AG08395 (cell line): ENCODE results near the gene THADA.
"Not testable (repeated sequence)": the region's sequence is repeated elsewhere in the genome, so short reads cannot be mapped to it uniquely, and the experiment has no call there.

Source experiments
- DNase-seq: peaks from one replicate; pipeline ENCODE4 v3.0.0; 2012; ENCODE audit warnings: mixed read lengths, low spot score

Gene THADA

DNA sequence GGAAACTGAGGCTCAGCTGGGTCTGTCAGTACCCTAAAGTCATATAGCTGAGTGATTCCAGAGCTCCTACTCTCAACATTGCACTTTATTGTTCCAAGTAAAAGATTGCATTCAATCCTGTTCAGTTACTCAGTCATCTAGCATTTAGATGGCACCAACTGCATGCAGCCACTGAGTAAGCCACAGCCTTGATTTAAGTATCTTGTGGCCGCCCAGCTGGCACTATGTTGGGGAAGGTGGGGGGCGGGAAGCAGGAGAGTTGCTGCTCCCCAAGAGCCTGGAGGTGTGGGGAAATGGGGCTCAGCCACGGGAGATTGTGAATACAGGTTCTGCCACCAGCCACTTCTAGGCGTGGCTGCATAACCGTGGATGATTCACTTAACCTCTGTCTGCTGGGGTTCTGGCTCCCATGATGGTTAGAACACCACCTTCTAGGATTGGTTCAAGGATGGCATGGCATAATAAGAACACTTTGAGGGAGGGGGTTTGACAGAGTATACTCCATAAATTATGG, 386.6 kb downstream of the THADA start:
- no peak for DNase-seq

DNA sequence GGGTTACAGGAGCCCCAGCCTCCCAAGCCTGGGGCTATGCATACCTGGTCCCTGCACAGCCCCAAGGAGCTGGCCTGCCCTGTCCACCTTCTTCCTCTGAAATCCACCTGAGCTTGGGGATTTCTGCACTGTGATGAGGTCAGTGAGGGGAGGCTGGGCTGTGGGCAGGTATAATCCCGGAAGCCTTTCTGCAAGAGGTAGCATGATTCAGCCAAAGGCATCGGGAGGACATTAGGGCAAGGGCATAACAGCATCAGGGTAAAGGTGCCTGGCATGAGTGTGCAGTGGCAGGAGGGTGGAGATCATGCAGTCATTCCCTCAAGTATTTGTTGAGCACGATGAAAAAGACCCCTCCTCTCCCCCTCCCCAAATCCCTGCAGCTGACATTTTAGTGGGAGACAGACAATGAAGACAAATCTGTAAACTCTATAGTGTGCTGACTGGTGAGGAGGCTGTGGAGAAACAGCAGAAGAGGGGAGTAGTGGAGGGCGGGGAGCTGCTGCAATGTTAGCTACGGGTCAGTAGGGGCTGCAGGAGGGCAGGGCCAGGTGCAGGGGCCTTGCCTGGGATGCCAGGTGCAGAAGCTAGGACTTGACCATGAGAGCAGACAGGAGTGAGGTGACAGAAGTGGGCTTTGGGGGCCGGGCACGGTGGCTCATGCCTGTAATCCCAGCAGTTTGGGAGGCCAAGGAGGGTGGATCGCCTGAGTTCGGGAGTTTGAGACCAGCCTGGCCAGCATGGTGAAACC, 388.1 kb downstream of the THADA start:
- no peak for DNase-seq

DNA sequence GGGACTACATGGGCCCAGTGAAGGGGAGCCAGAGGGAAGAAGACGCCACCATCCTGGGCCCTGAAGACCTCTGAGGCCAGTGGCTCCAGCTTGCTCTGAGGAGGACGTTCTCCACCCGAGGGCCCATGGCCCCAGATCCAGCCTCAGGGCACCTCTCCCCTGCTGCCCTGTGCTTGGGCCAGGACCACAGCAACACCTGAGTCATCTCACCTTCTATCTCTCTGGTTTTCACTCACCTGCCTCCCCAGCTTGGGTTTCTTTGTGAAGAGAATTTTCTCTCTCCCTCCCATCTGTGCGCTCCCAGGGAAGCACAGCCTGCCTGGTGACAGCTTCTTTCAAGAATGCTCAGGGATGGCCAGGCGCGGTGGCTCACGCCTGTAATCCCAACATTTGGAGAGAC, 389.2 kb downstream of the THADA start:
- DNase-seq: no peak

DNA sequence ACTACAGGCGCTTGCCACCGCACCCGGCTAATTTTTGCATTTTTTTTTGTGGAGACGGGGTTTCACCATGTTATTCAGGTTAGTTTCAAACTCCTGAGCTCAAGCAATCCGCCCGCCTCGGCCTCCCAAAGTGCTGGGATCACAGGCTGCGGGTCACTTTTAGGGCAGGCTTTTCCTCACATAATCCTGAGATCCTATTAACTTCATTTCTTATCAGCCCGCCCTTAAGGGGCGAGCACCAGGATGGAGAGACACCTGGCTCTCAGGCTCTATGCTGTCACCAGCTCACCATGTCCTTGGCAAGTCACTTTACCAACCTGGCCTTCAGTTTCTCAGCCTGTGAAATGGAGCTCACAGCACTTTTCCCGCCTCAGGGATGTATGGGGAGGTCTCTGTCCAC, 392.5 kb downstream of the THADA start:
- no peak for DNase-seq

DNA sequence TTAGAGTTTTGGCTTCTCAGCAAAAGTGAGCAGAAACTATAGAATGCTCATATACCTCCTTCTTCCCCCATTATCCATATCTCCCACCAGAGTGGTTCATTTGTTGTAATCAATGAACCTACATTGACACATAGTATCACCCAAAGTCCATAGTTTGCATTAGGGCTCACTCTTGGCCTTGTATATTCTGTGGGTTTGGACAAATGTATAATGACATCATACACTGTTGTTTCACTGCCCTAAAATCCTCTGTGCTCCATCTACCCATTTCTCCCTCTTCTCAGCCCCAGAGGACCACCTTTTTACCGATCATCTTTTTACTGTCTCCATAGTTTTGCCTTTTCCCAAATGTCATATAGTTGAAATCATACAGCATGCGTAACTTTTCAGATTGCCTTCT, 393.5 kb downstream of the THADA start:
- DNase-seq: no peak

DNA sequence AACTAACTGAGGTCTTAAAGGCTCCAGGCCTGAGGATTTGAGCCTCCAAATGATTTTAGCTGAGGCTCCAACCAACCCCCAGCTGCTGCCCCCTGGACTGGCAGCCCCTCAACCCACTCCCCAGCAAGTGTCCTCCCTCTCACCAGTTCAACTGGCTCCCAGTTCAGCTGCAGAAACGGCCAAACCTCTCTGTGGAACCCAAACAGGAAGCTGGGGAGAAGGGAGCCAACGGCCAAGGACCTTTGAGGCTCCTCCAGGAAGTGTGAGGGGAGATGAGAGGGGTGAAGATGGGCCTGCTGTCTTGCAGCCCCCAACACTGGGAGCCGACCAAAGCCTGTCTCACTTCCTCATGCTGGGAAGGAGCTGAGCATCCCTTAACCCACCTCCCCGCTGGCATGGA, 394.3 kb downstream of the THADA start:
- DNase-seq: no peak

DNA sequence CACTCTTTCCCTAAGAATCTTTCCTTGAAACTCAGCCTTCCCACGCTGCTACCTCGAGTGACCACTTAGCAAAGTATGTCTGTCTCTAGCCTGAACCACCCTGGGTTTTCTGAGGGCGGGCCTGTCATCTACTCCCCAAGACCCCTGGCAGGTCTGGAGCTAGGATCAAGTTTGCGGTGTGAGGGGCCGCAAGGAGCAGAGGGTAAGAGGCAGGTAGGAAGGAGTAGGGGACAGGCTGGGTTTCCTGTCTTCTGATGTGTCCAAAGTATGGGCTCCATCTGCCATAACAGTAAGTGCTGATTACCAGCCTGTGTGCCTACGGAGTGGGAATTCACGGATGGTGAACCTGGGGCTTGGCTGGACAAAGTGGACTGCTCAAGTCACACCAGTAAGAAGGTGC, 394.8 kb downstream of the THADA start:
- no peak for DNase-seq

DNA sequence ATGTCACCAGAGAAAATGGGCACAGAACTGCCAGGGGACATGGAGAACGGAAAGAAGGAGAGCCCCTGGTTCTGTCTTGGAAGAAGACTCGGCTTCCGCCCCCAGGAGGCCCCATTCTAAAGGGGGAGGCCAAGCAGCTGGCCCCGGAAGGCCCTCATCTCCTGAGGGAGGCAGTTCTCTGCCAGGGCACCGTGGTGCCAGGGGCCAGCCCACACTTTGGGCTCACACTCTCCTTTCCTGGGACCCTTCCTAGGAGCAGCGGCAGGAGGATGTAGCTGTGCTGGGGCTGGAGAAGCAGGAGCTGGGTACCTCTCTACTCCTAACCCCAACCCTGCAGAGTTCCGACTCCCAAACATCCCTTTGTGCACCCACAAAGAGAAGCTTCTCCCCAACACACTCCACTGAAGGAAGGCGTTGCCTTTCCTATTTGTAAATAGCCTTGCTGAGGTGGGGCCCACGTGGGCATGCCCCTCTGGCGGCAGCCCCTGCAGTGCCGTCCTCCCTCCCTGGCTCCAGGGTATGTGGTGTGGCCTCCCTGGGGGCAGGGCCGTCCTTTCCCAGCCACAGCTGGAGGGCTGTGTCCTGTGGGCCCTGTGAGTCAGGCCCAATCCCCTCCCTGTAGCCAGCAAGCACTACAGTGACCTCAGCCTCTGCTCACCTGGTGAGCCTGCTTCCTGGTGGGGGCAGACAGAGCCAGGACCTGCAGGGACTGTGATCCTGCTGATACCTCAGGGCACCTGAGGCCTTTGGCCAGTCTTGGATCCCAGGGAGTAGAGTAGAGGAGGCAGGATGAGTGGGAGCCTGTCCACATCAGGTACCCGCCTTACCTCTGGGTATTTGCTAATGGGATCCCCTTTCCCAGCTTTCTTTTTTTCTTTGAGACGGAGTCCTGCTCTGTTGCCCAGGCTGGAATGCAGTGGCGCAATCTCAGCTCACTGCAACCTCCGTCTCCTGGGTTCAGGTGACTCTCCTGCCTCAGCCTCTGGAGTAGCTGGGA, 396.0 kb downstream of the THADA start:
- no peak for DNase-seq

DNA sequence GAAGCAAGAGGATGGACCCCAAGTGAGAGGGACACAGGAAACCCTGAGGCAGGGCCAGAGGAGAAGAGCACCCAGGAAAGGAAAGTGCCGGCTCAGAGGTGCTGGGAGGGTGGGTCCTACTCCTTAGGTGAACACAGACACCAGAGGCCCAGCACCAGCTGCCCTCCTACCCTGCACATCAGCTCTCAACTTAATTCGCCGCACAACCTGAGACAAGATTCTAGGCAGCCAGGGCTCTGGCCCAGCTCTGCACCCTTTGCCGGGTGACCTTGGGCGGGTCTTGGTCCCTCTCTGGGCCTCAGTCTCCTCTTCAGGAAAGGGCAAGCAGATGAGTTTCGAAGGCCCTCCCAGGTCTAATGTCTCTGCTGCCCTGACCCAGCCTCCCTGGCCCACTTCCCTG, 397.6 kb downstream of the THADA start:
- no peak for DNase-seq

DNA sequence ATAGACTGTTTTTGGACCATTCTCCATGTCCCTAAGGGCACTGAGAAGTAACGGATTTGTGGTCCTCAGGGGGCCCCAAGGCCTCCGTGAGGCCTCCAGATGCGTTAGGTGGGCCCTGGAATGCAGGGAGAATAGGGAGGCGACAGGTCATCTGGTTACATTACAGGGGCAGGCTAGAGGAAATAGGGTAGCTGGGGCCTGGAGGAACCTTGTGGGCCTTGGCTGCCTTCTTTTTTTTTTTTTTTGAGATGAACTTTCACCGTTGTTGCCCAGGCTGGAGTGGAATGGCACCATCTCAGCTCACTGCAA, 398.3 kb downstream of the THADA start:
- no peak for DNase-seq

DNA sequence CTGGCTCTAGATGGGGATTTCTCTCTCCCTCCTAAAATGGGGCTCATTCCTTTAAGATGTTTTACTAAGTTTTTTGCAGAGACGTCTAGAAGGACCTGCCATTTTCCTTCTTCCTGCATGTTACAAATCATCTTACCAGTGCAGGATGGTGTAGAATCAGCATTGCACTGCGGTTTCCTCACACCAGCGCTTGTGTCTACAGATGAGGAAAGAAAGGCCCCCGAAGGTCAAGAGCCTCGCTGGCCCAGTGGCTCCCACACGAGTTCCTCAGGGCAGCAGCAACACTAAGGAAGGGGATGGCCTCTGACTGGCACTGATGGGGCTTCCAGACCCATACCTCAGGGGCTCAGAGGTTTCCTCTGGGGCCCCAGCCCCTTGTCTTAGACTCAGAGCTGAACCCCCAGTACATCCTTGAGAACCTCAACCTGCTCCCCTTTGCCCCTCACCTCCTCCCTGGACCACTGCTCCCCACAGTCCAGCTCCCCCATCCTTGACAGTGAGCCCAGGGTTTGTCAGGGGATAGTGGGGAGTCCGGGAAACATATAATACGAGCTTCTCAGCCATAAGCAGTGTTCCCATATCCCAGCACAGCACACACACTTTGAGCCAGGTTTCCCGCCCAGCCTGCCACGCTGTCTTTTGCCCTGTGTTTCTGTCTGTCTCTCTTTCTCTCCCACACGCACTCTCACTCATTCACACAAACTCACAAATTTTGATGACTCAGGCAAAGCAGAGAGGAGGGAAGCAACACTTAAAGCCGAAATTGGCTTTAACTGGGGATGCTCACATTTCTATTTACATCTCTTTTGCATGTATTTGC, 398.9 kb downstream of the THADA start:
- no peak for DNase-seq

DNA sequence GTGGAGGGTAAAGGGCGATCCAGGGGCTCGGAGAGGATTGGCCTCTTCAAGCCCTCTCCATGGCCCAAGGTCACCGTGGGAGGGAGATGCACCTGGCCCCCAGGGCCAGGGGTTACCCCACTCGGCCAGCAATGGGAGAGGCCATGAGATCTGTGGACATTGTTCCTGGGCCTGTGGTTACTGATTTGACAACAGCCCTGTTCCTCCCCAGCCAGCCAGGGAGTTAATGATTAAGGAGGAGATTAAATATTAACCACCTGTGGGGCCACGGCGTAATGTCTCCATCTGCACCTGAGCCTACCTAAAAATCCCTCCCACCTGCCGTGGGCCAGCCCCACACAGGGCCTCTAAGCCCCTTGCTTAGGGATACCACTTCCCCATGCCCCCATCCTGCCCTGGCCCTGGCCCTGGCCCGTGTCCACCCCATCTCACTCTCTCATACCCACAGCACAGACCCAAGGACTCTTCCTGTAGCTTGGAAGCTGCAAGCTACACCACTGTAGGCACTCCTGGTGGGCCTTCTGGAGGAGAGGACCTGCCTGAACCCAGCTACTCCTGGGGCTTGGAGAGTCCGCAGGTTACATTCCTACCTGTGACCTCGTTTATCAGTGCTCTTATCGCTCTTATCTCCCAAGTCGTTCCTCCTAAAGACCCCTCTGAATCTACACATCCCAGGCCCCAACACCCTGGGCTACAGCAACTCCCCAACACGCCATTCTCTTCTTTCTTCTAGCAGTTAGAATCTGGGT, 401.5 kb downstream of the THADA start:
- no peak for DNase-seq

DNA sequence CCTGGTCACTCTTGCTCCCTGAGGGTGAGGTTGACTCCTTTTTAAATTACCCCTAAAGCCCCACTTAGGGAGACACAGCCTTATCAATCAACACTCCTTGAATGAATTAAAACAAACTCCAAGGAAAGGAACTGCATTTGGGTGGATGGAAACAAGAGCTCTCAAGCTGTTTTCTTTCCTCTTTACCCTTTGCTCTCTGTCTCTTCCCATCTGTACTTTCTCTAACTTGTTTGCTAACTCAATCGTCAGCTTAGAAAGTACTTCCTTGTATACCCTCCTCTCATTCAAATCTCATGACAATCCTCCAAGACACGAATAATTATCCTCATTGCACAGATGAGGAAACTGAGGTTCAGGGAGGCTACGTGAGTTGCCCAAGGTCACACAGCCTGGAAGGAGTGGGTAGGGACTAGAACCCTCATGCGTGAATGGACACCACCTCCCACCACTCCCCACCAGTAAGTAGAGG, 402.2 kb downstream of the THADA start:
- no peak for DNase-seq

DNA sequence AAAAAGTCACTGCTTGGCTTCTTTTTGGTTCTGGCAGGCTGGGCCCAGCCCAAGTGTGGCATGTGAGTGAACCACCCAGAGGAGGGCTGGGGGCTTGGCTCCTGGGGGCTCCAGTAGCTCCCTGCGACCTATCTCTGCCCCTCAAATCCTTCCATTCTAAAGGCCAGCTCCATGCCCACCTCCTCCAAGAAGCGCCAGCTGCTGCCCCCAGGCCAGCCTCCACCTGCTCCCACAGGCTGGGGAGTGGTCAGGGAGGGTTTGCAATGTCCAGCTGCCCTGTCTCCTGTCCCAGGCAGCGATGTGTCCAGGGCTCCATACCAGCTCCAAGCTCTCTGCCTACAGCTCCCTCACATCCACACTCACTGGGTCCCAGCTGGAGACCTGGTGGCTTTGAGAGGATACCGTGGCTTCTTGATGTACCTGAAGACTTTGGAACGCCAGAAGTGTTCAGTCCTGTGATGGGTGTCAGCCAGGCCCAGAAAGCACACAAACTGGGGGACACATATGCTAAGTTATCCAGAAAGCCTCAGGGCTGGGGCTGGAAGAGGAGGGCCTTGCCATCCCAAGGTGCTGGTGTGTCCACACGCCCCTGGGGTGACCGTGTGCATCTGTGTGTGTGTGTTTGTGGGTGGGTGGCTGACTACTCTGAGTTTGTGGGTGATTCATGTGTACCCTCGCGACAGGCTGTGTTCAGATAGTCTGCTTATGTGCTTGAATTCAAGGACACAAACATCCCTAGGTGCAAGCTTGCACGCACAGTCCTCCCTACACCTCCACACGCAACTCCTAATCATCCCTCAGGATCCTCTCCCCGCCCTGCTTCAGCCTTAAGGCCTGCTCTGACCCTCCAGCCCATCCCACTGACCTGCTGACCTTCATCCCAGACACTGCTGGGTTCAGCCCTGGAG, 402.8 kb downstream of the THADA start:
- no peak for DNase-seq

DNA sequence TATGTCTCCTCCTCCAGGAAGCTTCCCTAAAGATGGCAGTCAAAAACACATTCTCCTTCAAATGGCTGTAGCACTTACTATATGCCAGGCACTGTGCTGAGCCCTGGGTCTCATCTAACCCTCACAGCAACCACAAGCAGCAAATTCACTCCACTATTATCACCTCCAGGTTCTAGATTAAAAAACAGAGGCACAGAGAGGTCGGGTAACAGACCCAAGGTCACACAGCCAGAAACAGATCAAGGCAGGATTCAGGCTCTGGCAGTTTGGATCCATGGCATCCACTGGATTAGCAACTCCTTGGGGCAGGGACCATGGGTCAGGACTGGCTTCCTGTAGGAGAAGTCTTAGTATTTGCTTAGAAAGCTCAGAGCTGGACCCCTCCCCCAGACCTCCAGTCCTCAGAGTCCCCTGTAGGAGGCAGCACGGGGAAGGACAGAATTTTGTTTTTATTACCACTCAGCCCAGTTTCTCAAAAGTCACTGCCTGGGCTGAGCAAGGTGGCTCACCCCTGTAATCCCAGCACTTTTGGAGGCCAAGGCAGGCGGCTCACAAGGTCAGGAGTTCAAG, 403.8 kb downstream of the THADA start:
- DNase-seq: no peak

DNA sequence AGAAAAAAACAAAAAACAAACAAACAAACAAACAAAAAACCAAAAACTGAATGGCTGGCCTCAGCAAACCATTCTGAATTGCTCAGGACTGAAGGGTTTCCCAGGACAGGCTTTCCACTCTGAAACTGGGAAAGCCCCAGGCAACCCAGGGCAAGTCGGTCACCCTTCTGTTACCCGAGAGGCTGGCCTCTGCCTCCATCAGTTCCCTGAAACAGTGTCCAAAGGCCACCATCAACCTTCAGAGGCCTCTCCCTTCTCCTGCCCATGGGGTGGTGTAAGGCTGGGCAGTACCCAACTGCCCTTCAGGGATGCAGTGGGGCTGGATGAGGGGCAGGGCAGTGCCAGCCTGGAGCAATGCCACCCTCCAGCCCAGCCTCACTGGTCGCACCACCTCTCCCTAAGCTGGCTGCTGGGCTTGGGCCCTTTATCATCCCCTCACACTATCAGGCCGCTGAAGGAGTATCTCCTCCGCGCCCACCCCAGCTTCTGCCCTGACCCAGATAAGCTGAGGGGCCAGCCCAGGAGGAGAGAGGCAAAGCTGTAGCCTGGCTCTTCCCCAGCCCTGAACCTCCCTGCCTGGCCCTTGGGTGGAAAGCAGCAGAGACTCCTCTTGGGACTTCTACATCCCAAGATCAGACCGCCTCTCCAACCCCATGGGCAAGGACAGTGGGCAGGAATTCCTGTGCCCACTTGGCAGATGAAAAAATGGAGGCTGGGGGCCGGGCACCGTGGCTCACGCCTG, 405.4 kb downstream of the THADA start:
- no peak for DNase-seq

DNA sequence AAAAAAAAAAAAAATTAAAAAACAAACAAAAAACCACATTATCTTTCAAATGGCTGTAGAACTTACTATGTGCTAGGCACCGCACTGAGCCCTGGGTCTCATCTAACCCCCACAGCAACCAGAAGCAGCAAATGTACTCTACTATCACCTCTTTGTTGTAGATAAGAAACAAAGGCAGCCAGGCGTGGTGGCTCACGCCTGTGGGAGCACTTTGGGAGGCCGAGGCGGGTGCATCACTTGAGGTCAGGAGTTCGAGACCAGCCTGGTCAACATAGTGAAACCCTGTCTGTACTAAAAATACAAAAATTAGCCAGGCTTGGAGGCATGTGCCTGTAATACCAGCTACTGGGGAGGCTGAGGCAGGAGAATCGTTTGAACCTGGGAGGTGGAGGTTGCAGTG, 406.0 kb downstream of the THADA start:
- DNase-seq: not testable (repeated sequence)

DNA sequence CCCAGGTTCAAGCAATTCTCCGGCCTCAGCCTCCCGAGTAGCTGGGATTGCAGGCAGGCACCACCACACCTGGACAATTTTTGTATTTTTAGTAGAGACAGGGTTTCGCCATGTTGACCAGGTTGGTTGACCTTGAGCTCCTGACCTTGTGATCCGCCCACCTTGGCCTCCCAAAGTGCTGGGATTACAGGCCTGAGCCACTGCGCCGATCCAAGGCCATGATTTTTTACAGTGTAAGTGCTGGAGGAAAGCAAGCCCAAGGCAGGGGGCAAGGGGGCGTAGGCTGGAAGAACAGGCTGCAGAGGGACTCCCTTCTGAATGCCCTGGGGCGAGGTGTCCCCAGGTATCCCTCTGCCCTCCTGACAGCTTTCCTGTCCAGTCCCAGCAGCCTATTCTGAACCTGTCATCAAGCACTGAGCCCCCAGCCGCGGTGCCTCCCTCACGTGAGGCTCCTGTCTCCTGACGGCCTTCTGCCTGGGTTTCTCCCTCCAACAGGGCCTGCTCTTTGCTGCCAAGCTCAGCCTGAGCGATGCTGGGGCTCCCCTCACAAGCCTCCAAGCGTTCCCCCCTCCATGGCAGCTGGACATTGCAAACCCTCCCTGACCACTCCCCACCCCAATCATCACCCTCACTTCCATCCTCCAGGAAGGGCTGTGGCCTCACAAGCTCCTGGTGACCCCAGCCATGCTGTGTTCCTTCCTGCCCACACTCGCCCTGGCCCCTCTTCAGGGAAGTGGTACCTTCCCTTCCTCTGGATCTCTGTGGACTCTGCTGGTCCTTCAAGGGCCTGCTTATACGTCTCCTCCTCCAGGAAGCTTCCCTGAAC, 407.1 kb downstream of the THADA start:
- DNase-seq: no peak
